Activated B cell treated with CpG ODN at 0.5 μM for 24 hours (primary cell): ENCODE data around the gene PLCB1. TPM values are rescaled to one million over a fixed set of nuclear protein-coding genes. Genes with fewer than 3 reads are reported as not detected.

Source experiments
- ATAC-seq: fragments of 200-7000 bp; cut with Tn5 transposase; one replicate; pipeline ENCODE4 v1.10.0; 2021; ENCODE audit warnings: low read depth, mild to moderate bottlenecking, moderate library complexity
- CTCF ChIA-PET: fragments of 350-600 bp; sonication (Branson Sonifier 250); formaldehyde crosslinking; loops from one replicate; lab custom pipeline; 2021; ENCODE audit warnings: antibody characterized with exemption; lab: Charles Lee
- POLR2A ChIA-PET: fragments of 350-600 bp; sonication (Branson Sonifier 250); formaldehyde crosslinking; loops from one replicate; lab custom pipeline; 2021; ENCODE audit warnings: antibody characterized with exemption; lab: Charles Lee
- DNase-seq: peaks from one replicate; pipeline ENCODE4 v3.0.0; 2022
- H3K27ac Mint-ChIP-seq: one replicate; pipeline ENCODE4 v1.8.0; 2020; ENCODE audit warnings: mixed read lengths
- H3K27me3 Mint-ChIP-seq: one replicate; pipeline ENCODE4 v1.8.0; 2021; ENCODE audit warnings: mixed read lengths
- H3K36me3 Mint-ChIP-seq: one replicate; pipeline ENCODE4 v1.8.0; 2021; ENCODE audit warnings: low read depth, mixed read lengths
- H3K4me1 Mint-ChIP-seq: one replicate; pipeline ENCODE4 v1.8.0; 2021; ENCODE audit warnings: mixed read lengths
- H3K4me3 Mint-ChIP-seq: one replicate; pipeline ENCODE4 v1.8.0; 2020; ENCODE audit warnings: mild to moderate bottlenecking, mixed read lengths
- H3K9me3 Mint-ChIP-seq: one replicate; pipeline ENCODE4 v1.8.0; 2020; ENCODE audit warnings: mixed read lengths
- CTCF ChIP-seq: fragments of 200-600 bp; IDR thresholded peaks from one replicate; pipeline ENCODE4 v1.8.0; 2022; ENCODE audit warnings: antibody characterized with exemption, mild to moderate bottlenecking
- intact Hi-C: fragments of 100-400 bp; cut with micrococcal nuclease; formaldehyde crosslinking; loops from one replicate; pipeline ENCODE4 v1.15.1; 2024
- total RNA-seq: library from RNA; stranded (reverse); gene quantifications from 2 replicates; pipeline ENCODE4 v1.2.3, GENCODE V29; 2022

Gene PLCB1
- total RNA-seq, 1 donor from 2014 or later, result 0.86 TPM

GRCh38 chr20:8361006-8361652 lies 229.1 kb downstream of the PLCB1 start:
- Mint-ChIP-seq H3K4me1 (no peaks in the 10 kb centered on the region), H3K4me3 (no peak overlapping the region), H3K27ac (no peak overlapping the region), H3K27me3 (no peaks in the 10 kb centered on the region), H3K9me3 (no peaks in the 10 kb centered on the region), H3K36me3 (no peaks in the 10 kb centered on the region)
- DNase-seq (no peak), ATAC-seq (no peak)
- CTCF ChIA-PET, result no interaction called here
- POLR2A ChIA-PET, result no interaction called here
- intact Hi-C loops, result no loop called here
- TF ChIP-seq CTCF, result no peak

GRCh38 chr20:8361779-8362178 lies 229.7 kb downstream of the PLCB1 start:
- no peak overlapping the region for H3K27ac Mint-ChIP-seq
- H3K4me1 Mint-ChIP-seq, result no peaks in the 10 kb centered on the region
- H3K9me3 Mint-ChIP-seq, result no peaks in the 10 kb centered on the region
- H3K4me3 Mint-ChIP-seq, result no peak overlapping the region
- intact Hi-C loops, result no loop called here
- CTCF ChIA-PET, result no interaction called here
- ATAC-seq (no peak), DNase-seq (no peak)
- H3K27me3 Mint-ChIP-seq, result no peaks in the 10 kb centered on the region
- POLR2A ChIA-PET, result no interaction called here
- H3K36me3 Mint-ChIP-seq, result no peaks in the 10 kb centered on the region
- no peak for TF ChIP-seq CTCF

- Mint-ChIP-seq H3K9me3 (no peaks in the 10 kb centered on the region), H3K27me3 (no peaks in the 10 kb centered on the region), H3K4me1 (no peaks in the 10 kb centered on the region), H3K27ac (no peak overlapping the region), H3K4me3 (no peak overlapping the region), H3K36me3 (no peaks in the 10 kb centered on the region)
- CTCF ChIA-PET, result no interaction called here
- no peak for DNase-seq
- no peak for TF ChIP-seq CTCF
- POLR2A ChIA-PET, result no interaction called here
- intact Hi-C loops, result no loop called here
- ATAC-seq, result no peak
Observed at GRCh38 chr20:8362457-8362856, 230.4 kb downstream of the PLCB1 start.

- Mint-ChIP-seq H3K4me1 (no peaks in the 10 kb centered on the region), H3K4me3 (no peak overlapping the region), H3K27me3 (no peaks in the 10 kb centered on the region), H3K27ac (no peak overlapping the region), H3K36me3 (no peaks in the 10 kb centered on the region), H3K9me3 (no peaks in the 10 kb centered on the region)
- no peak for DNase-seq
- intact Hi-C loops, result no loop called here
- ChIA-PET CTCF (no interaction called here), POLR2A (no interaction called here)
- TF ChIP-seq CTCF, result no peak
- no peak for ATAC-seq
Observed at GRCh38 chr20:8363970-8364733, 232.1 kb downstream of the PLCB1 start.

- no peak for TF ChIP-seq CTCF
- H3K4me3 Mint-ChIP-seq, result no peak overlapping the region
- ATAC-seq (no peak), DNase-seq (no peak)
- H3K4me1 Mint-ChIP-seq, result no peaks in the 10 kb centered on the region
- H3K27ac Mint-ChIP-seq, result no peak overlapping the region
- POLR2A ChIA-PET, result no interaction called here
- H3K36me3 Mint-ChIP-seq, result no peaks in the 10 kb centered on the region
- H3K27me3 Mint-ChIP-seq, result no peaks in the 10 kb centered on the region
- CTCF ChIA-PET, result no interaction called here
- intact Hi-C loops, result no loop called here
- H3K9me3 Mint-ChIP-seq, result no peaks in the 10 kb centered on the region
Observed at GRCh38 chr20:8364734-8365078, 232.6 kb downstream of the PLCB1 start.
